Activated CD8-positive, alpha-beta memory T cell treated with anti-CD3 and anti-CD28 coated beads, Interleukin-2, amount 50 U/mL, for 24 hours (primary cell): ENCODE results near the gene TTBK1.

Experiments used
- DNase-seq: peaks from one replicate; pipeline ENCODE4 v3.0.0-alpha.2; 2020; ENCODE audit errors: extremely low read depth

TTBK1 gene

DNA sequence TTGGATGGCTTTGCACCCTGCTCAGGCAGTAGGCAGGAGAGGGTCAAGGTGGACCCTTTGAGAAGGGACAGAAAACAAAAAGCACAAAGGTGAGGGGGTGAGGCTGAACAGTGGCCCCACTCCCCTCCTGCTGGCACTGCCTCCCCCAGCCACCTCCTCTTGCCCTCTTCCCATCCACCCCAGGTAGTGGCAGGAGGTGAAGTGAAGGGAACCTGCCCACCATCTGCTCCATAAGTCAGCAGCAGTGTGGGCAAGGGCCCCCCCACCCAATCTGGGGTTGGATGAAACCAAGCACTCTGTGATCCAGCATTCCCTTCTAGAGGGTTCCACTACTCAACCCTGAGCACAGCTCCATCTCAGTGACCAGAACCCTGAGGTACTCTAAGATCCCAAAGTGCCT is 28.7 kb downstream of the TTBK1 start:
- no peak for DNase-seq

DNA sequence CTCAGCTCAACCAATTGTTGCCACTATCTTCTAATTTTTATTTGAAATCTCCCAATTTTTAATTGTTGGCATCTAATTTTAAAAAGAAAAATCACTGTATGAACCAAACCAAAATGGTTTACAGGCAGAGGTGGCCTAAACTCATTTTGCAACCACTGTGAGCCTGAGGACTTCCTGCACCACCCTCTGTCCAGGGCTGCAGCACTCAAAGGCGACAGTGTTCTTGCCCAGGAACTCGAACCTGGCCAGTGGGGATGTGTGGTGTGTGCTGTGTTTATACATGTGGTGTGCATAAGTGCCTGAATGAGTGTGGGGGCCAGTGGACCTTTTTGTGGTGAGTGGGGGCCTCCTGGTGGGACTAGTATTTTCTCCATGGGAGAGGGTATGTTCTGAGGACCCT is 30.4 kb downstream of the TTBK1 start:
- DNase-seq, result no peak

DNA sequence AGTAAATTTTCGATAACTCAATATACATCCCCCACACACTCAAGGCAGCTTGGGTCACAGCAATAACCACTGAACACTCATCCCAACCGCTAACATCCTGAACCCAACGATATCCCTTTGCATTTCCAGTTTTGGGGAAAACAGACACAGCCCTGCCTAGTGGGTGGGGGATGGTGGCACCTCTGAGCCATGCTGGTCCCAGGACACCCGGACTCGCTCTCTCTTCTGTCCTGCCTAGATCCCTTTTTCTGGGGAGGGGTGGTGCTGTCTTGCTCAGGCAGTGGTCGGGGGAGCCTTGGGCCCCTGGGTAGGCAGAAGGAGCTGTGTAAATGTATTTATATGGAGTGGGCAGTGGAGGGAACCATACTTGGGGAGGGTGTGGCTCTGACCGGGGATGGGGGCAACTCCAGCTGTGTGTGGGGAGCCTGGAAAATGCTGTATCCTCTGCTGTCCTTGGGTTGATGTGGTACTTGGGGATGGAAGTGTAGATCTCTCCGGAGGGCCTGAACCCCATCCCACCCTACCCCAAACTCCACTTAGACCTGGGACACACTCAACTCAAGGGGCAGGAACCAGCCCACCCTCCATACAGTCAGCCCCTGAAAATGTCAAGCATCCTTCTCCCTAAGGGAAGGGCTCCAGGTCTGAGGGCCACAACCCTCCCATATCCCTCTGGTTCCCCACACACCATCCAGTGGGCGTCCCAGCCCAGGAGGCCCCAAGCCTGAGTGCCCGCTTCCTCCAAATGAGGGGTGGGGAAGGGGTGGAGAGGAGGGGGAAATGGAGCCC is 31.0 kb downstream of the TTBK1 start:
- DNase-seq, result no peak

DNA sequence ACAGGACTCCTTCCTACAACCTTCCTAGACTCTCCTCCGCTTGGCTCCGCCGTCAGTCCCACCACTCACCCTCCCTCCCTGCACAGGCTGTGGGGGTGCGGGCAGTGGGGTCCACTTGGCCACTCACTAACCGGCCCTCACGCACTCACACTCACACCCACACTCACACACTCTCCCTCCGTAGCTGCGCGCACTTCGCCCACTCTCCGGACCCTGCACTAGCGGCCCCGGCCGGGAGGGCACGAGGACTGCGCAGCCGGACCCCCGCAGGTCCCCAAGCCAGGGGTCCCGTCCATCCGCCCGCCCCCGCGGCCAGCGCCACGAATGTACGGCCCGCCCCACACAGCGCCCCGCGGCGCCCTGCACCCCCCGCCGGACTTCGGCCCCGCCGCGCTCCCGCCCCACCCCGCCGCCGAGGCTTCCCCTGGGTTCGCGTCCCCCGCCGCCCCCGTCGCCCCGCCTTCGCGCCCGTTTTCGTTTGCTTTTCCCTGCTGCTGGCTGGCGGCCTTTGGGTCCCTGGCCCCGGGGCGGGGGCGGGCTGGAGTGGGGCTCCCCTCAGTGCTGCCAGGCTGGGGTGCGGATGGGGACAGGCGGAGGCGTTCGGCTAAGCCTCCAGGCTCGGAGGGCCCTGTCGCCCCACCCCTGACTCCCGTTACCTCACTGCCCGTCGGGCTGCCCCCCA is 31.8 kb downstream of the TTBK1 start:
- DNase-seq, result no peak

DNA sequence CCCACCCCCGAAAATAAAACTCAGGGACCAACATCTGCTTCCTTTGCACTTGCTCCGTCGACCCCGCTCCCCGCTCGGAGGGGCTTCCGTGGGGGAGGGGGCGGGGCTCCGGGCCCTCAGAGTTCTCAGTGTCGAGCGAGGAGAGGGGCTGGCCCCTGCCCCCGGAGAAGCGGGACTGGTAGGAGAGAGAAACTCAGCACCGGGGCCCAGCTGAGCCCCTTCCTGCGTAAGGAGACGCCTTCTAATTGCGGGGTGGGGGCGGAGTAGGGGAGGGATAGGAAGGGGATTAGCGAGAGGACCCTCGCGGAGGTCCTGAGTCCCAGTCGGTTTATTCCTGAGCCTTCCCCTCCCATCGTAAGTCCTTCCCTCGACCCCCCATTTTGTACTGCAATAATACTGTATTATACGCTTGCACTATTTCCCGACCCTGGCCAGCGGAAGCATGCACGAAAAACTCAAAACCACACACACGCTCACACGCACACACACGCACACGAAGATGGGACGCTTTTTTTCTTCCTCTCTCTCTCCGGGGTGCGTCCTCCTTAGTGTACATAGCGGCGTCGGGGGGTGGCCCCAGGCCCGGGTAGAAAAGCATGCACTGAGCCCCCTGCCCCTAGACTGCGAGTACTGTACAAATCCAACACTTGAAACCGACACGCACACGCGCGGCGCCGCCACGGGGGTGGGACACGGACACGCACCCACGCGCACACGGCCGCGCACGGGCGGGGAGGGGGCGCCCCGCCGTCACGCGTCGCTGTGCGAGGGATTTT is 32.7 kb downstream of the TTBK1 start:
- no peak for DNase-seq

DNA sequence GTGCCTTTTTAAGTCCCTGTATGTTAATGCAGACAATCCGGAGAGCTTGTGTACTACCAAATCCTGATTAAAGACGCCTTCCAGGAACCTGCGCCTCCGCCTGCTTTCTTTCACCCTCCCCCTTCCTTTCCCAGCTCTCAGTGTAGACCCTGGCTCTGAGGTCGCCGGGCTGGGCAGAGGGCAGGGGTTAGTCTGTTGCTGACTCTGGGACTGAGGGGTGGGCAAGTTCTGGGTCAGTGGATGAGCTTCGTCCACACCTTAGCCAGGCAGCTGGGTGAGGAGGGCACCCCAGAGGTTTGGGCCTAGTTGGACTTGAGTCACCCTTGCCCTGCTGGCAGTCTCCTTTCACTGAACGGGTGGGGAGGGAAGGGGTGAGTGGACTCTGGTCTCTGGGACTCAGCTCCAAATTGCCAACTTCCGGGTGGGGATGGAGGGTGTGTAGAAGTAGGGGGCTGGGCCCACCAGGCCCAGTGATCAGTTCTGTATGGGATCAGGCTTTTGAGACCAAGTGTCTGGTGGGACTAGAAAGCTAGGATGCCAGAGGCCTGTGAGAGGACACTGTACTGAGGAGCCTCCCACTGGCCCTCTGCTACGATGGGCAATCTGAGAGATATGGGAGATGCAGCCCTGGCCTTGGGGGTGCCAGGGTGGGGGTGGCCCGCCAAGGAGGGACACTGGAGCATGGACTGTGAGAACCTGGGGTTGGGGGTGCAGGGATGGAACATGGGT is 33.5 kb downstream of the TTBK1 start:
- DNase-seq, result no peak

DNA sequence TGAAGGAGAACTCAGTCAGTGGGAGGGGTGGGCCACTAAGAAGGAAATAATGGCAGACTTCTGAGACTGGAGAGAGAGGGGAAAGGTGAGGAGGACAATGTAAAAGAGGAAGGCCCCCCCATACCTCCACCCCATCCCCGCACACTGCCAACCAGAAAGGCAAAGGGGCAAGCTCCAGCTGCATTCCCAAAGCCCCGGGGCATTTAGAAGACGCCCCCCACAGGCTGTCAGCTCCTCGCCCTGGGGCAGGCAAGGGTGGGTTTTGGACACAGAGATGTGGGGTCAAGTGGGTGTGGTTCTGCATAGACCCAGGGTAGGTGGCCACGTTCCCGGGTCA is 34.0 kb downstream of the TTBK1 start:
- no peak for DNase-seq

DNA sequence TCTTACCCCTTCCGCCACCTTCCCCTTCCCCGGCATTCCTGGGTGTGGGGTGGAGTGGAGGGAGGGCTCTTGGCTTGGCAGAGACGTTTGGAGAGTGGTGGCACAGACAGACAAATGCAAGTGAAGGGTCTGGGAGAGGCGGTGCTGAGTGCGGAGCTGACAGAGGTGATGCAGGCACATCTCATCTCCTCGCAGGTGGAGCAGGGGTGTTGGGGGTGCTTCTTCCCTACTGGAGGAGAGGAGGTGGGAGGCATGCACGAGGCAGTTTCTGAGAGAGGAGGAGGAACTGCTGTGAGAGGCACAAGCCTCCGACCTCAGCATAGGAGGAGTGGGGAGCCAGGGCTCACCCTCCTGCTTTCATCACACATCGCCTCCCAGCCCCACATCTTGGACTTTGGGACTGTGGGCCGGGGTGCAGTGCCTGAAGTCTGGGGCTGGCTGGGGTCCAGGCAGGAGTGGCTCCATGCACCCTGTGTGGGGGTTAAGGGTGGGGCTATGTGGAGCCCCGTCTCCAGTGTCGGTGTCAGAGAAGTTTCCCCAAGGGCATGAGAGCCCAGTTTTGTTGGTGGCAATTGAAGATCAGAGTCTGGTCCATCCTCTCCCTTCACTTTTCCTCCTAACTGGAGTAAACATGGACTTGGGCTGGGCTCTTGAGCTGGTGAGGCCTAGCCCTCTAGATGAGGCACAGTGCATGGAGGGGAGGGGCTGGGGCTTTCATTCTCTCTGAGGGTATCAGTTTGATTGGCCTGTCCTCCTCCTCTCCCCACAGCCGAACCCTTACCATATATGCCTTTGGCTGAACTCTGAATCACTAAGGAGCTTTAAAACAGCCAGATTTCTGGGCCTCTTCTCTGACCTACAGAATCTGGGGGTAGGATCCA is 34.6 kb downstream of the TTBK1 start:
- no peak for DNase-seq

DNA sequence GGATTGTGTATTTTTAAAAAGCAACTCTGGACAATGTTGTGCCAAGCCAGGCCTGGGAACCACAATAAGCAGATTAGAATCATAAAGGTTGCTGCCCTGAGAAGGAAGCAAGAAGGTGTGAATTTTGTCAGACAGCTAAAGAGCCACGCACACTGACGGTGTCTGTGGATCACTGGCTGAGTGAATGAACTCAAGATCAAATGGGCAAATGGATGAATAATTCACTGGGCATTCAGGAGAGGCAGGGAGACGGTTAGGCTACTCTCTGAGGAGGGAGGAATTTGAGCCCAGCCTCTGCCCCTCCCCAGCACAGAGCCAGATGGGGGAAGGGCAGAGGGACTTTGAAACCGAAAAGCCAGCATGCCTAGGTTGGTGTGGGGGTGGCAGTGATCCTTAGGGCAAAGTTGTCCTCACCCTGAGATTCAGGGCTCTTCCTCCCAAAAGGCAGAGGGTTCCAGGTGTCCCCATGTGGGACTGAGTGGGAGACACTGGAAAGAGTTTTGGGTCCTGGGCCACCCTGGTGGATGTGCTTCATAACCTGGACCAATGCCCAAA is 35.3 kb downstream of the TTBK1 start:
- DNase-seq, result no peak

DNA sequence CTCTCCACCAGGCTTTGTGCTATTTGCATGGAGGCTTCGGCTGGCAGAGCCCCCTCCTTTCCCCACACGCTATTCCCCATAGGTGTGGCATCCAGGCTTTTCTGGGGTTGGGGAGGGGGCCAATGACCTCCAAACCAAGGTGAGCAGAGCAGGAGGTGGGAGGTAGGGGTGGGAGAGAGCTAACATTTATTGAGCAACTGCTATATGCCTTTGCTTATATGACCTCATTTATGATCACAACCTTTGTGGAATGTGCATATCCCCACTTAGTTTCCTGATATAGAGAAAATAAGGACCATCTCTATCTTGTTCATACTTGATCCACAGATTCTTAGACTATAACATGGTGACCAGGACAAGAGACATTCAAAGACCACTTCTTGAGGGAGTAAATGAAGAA is 37.0 kb downstream of the TTBK1 start:
- no peak for DNase-seq

DNA sequence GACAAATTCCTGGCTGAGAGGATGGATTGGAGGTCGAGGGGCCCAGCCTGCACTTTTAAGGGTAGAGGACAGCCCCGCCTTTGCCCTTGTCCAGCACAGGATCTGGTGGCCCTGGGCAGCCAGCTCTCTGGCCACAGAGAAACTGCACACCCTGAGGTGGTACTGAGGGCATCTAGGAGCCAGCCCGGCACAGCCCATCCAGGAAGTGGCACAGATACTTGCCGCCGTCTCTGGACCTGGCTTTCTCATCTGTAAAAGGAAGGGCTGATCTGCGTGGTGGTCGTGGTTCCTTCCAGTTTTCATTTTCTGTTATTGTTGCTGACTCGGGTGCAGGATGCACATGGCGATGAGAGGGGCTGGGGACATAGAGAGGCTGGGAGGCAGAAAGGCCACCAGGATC is 38.8 kb downstream of the TTBK1 start:
- no peak for DNase-seq

DNA sequence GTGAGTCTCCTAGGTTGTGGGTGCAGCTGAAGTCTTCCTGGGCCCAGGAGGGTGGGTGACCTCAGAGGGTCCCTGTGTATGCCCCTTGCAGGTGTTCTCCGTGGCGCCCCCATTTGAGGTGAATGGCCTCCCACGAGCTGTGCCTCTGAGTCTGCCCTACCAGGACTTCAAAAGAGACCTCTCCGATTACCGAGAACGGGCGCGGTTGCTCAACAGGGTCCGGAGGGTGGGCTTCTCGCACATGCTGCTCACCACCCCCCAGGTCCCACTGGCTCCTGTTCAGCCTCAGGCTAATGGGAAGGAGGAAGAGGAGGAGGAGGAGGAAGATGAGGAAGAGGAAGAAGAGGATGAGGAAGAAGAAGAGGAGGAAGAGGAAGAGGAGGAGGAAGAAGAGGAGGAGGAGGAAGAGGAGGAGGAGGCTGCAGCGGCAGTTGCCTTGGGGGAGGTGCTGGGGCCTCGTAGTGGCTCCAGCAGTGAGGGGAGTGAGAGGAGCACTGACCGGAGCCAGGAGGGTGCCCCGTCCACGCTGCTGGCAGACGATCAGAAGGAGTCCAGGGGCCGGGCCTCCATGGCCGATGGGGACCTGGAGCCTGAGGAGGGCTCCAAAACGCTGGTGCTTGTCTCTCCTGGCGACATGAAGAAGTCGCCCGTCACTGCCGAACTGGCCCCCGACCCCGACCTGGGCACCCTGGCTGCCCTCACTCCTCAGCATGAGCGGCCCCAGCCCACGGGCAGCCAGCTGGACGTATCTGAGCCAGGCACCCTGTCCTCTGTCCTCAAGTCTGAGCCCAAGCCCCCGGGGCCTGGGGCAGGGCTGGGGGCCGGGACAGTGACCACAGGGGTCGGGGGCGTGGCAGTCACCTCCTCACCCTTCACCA is 39.6 kb downstream of the TTBK1 start:
- no peak for DNase-seq

DNA sequence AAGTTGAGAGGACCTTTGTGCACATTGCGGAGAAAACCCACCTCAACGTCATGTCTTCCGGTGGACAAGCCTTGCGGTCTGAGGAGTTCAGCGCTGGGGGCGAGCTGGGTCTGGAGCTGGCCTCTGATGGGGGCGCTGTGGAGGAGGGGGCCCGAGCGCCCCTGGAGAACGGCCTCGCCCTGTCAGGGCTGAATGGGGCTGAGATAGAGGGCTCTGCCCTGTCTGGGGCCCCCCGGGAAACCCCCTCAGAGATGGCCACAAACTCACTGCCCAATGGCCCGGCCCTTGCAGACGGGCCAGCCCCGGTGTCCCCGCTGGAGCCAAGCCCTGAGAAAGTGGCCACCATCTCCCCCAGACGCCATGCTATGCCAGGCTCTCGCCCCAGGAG is 40.2 kb downstream of the TTBK1 start:
- DNase-seq, result no peak

DNA sequence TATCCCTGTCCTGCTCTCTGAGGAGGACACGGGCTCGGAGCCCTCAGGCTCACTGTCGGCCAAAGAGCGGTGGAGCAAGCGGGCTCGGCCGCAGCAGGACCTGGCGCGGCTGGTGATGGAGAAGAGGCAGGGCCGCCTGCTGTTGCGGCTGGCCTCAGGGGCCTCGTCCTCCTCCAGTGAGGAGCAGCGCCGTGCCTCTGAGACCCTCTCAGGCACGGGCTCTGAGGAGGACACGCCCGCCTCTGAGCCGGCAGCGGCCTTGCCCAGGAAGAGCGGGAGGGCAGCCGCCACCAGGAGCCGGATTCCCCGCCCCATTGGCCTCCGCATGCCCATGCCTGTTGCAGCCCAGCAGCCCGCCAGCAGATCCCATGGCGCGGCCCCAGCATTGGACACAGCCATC is 40.6 kb downstream of the TTBK1 start:
- DNase-seq, result no peak

DNA sequence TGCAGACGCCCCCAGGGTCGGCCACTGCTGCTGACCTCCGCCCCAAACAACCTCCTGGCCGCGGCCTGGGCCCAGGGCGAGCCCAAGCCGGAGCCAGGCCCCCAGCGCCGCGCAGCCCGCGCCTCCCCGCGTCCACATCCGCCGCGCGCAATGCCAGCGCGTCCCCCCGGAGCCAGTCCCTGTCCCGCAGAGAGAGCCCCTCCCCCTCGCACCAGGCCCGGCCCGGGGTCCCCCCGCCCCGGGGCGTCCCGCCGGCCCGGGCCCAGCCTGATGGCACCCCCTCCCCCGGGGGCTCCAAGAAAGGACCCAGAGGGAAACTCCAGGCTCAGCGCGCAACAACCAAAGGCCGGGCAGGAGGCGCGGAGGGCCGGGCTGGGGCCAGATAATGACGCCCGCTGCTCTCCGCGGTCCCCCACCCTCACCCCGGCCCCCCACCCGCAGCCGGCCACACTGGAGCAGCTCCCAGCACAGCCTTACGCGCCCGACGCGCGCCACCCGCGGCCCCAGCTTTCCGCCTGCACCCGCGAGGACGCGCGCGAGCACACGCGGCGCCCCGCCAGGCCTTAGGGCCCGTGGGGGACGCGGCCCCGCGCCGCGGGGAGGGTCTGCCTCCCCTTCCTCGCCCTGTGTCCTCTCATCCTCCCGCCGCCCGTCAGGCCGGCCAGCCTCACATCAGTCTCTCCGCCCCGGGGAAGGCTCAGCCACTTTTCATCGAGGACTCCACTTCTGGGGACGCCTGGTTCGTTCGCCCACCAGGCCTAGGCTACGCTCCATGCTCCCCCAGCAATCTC is 41.9 kb downstream of the TTBK1 start:
- no peak for DNase-seq

DNA sequence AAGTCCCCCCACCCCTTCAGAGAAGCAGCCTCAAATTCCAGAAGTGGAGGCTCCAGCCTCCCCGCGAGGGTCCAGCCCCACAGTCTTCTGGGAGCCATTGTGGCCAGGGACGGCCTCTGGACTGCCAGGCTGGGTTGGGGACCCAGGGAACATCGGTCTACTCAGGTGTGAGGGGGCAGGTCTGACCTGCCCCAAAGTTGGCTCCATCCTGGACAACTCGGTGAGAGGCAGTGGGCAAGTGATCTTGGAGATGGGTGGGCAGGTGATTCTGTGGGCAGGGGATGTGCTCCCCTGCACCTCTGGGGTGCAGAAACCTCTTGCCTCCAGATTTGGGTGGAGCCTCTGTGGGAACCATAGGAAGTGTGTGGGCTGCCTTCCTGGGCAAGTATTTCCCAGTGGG is 42.6 kb downstream of the TTBK1 start:
- DNase-seq, result no peak

DNA sequence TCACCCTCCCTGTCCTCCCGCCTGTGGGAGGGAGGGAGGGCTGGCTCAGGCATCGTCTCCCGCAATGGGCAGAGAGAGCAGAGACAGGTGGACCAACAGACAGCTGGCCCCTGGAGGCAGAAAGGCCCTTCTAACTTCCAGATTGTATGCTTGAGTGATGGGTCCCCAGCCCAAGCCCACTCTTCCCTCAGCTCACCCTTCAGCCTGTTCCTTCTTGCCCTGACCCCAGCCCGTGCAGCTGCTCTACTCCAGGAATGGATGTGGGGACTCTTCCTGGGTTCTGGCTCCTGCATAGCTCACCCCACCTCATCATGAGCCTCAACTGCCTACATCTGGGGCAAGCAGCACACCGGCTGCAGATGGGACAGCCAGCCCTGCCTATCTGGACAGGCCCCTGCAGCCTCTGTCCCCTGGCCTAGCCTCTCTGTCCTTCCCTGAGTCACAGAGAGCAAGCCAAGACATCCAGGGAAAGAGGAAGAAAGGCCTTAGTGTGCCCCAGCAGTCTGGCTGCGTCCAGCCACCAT is 43.2 kb downstream of the TTBK1 start:
- DNase-seq, result no peak

DNA sequence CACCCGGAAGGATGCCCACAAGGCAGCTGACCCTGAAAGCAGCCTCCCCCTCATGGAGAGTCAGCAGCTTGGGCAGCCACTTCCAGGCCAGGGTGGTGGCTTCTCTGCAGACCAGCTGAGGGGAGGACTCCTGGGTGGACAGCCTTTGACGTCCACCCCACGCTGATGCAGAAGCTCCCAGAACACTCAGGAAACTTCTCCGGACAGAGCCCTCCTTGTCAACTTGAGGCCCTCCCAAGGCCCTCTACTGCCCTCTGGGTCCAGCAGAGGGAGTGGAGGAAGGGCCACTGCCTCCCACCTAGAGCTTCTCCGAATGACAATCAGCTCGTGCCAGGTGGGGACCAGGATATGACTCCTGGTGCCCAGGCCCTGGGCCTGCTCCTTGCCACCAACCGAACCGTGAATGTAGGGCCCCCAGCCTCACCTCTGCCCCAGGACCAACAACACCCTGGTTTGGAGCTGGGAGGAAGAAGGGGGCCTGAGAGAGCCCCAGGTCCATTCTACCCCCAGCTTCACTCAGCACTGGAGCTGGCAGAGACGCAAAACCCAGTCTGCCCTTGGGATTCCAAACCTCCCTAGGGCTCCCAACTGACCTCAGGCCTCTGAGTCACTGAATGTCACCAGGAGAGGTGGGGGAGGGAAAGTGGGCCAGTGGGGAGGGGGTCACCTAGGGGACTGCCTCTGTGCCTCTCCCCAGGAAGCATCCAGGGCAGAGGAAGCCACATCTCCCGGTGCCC is 43.9 kb downstream of the TTBK1 start:
- DNase-seq, result no peak
